SU-DHL-6 (cell line): Measurements from ENCODE around the gene ERF.

Experiments
- H2AFZ ChIP-seq: fragments of 200-600 bp; sonication (generic); 2 replicates; pipeline ENCODE4 v1.6.1; 2014; ENCODE audit warnings: low read depth, mild to moderate bottlenecking, moderate library complexity, mixed read lengths, antibody characterized with exemption, low read length; ENCODE audit not compliant: severe bottlenecking
- H3F3A ChIP-seq: fragments of 200-600 bp; shearing (Covaris generic); 2 replicates; pipeline ENCODE4 v1.6.0; 2016; ENCODE audit warnings: antibody characterized with exemption, mild to moderate bottlenecking; ENCODE audit not compliant: insufficient read depth
- H3K27ac ChIP-seq: fragments of 200-600 bp; sonication (generic); 2 replicates; pipeline ENCODE4 v1.5.1; 2016; ENCODE audit warnings: low read depth, mild to moderate bottlenecking, low read length, moderate library complexity, mixed read lengths
- H3K27me3 ChIP-seq: fragments of 200-600 bp; sonication (generic), shearing (Covaris generic); 2 replicates; pipeline ENCODE4 v1.6.0; 2014; ENCODE audit warnings: mild to moderate bottlenecking, low read length
- H3K36me3 ChIP-seq: fragments of 200-600 bp; sonication (generic); 2 replicates; pipeline ENCODE4 v1.6.1; 2014; ENCODE audit warnings: mild to moderate bottlenecking, low read length, mixed read lengths
- H3K4me2 ChIP-seq: fragments of 300-600, 200-600 bp; shearing (Covaris generic), sonication (generic); 2 replicates; pipeline ENCODE4 v1.6.0; 2014; ENCODE audit warnings: low read length, low read depth, mild to moderate bottlenecking; ENCODE audit not compliant: poor library complexity, severe bottlenecking
- H3K4me3 ChIP-seq: fragments of 200-600 bp; sonication (generic); 2 replicates; pipeline ENCODE4 v1.5.1; 2014; ENCODE audit warnings: antibody characterized with exemption, low read length, mild to moderate bottlenecking, mixed read lengths; ENCODE audit not compliant: insufficient read depth, poor library complexity, severe bottlenecking
- H3K79me2 ChIP-seq: fragments of 200-600 bp; sonication (generic); 2 replicates; pipeline ENCODE4 v1.6.1; 2014; ENCODE audit warnings: mild to moderate bottlenecking, low read length, moderate library complexity; ENCODE audit not compliant: insufficient read depth
- H3K9ac ChIP-seq: fragments of 200-600 bp; sonication (generic); 2 replicates; pipeline ENCODE4 v1.7.0; 2014; ENCODE audit warnings: mild to moderate bottlenecking, low read length
- H3K9me2 ChIP-seq: fragments of 200-600 bp; sonication (generic); replicated peaks from 2 replicates; pipeline ENCODE4 v1.6.1; 2014; ENCODE audit warnings: low read length; ENCODE audit not compliant: insufficient read depth
- H3K9me3 ChIP-seq: fragments of 200-600 bp; sonication (generic); 2 replicates; pipeline ENCODE4 v1.6.1; 2014; ENCODE audit warnings: low read length, mixed read lengths; ENCODE audit not compliant: insufficient read depth
- H4K20me1 ChIP-seq: fragments of 200-600 bp; sonication (generic); 2 replicates; pipeline ENCODE4 v1.6.1; 2014; ENCODE audit warnings: low read depth, mild to moderate bottlenecking, antibody characterized with exemption, low read length, moderate library complexity, mixed read lengths
- CTCF ChIP-seq: fragments of 200-600 bp; sonication (generic); IDR thresholded peaks from one replicate; pipeline ENCODE4 v1.5.1; 2017; ENCODE audit warnings: antibody characterized with exemption, mild to moderate bottlenecking, low read length, moderate library complexity; ENCODE audit not compliant: insufficient read depth, poor library complexity, severe bottlenecking
- EZH2phosphoT487 ChIP-seq: fragments of 200-600 bp; sonication (generic), shearing (Covaris generic); conservative IDR thresholded peaks from 2 replicates; pipeline ENCODE4 v1.6.1; 2018; ENCODE audit warnings: mild to moderate bottlenecking, antibody characterized with exemption, low read length, moderate library complexity, mixed read lengths

The ERF gene

GRCh38 chr19:42254089-42254849, 659 bp downstream of the ERF start:
- H3K4me3 ChIP-seq = peak overlapping the region; percentile 96
- H3K4me2 ChIP-seq = peak overlapping the region; percentile 90
- no peaks in the 10 kb centered on the region for H4K20me1 ChIP-seq
- H3K27ac ChIP-seq = peak overlapping the region; percentile 75
- peaks cover 15% of the 10 kb centered on the region; the same call in 1 of the 2 replicates for H3K79me2 ChIP-seq
- peak overlapping the region; percentile 65 for H2AFZ ChIP-seq
- H3K9ac ChIP-seq = peak overlapping the region; percentile 98
- no peaks in the 10 kb centered on the region for H3K9me3 ChIP-seq
- H3F3A ChIP-seq = peaks cover 15% of the 10 kb centered on the region; the same call in 1 of the 2 replicates
- H3K27me3 ChIP-seq = no peaks in the 10 kb centered on the region
- H3K36me3 ChIP-seq = no peaks in the 10 kb centered on the region
- H3K9me2 ChIP-seq = no peaks in the 10 kb centered on the region
- TF ChIP-seq EZH2phosphoT487 = no peak

GRCh38 chr19:42253245-42254088, 1.5 kb downstream of the ERF start:
- H3K27ac ChIP-seq = peak overlapping the region; percentile 75
- no peaks in the 10 kb centered on the region for H3K36me3 ChIP-seq
- no peaks in the 10 kb centered on the region for H3K9me3 ChIP-seq
- peak overlapping the region; percentile 65 for H2AFZ ChIP-seq
- H3K9ac ChIP-seq = peak overlapping the region; percentile 98
- TF ChIP-seq CTCF = no peak
- no peak for TF ChIP-seq EZH2phosphoT487
- H4K20me1 ChIP-seq = no peaks in the 10 kb centered on the region
- H3K9me2 ChIP-seq = no peaks in the 10 kb centered on the region
- no peaks in the 10 kb centered on the region for H3K27me3 ChIP-seq
- peaks cover 15% of the 10 kb centered on the region; the same call in 1 of the 2 replicates for H3F3A ChIP-seq
- peak overlapping the region; percentile 90 for H3K4me2 ChIP-seq
- peaks cover 15% of the 10 kb centered on the region; the same call in 1 of the 2 replicates for H3K79me2 ChIP-seq
- H3K4me3 ChIP-seq = peak overlapping the region; percentile 96

- Histone ChIP-seq H4K20me1 (no peaks in the 10 kb centered on the region), H3K9me3 (no peaks in the 10 kb centered on the region), H3K27ac (peak overlapping the region; percentile 42), H3K27me3 (no peaks in the 10 kb centered on the region), H3K4me3 (peak overlapping the region; percentile 96), H3K79me2 (peaks cover 15% of the 10 kb centered on the region; the same call in 1 of the 2 replicates), H2AFZ (no peak overlapping the region), H3K9ac (peak overlapping the region; percentile 98), H3K36me3 (no peaks in the 10 kb centered on the region), H3F3A (peaks cover 15% of the 10 kb centered on the region; the same call in 1 of the 2 replicates), H3K9me2 (no peaks in the 10 kb centered on the region), H3K4me2 (peak overlapping the region; percentile 54)
- no peak for TF ChIP-seq CTCF
- TF ChIP-seq EZH2phosphoT487 = no peak
Observed at GRCh38 chr19:42252365-42253244, 2.3 kb downstream of the ERF start.
